Endodermal cell (in vitro differentiated cells): Measurements from ENCODE around the gene PXN. TPM values are rescaled to one million over a fixed set of nuclear protein-coding genes. Genes with fewer than 3 reads are reported as not detected.
A peak's percentile ranks its signal among the peaks of the same experiment; 100 is the strongest.
"Not testable (repeated sequence)": the region's sequence is repeated elsewhere in the genome, so short reads cannot be mapped to it uniquely, and the experiment has no call there.

Experiments used
- DNase-seq: peaks from one replicate; pipeline ENCODE4 v3.0.0-alpha.2; 2017
- H3K27ac ChIP-seq: 2 replicates; pipeline ENCODE4 v1.5.1; 2013; ENCODE audit warnings: mild to moderate bottlenecking, low read depth, low read length, moderate library complexity
- H3K27me3 ChIP-seq: 2 replicates; pipeline ENCODE4 v1.6.1; 2013; ENCODE audit warnings: mild to moderate bottlenecking, low read length, moderate library complexity; ENCODE audit not compliant: insufficient read depth, control insufficient read depth, poor library complexity, severe bottlenecking
- H3K36me3 ChIP-seq: 2 replicates; pipeline ENCODE4 v1.7.0; 2013; ENCODE audit warnings: mild to moderate bottlenecking, low read length, moderate library complexity; ENCODE audit not compliant: control insufficient read depth, insufficient read depth
- H3K4me1 ChIP-seq: one replicate; pipeline ENCODE4 v1.7.0; 2013; ENCODE audit warnings: low read length; ENCODE audit not compliant: control insufficient read depth, insufficient read depth
- H3K4me3 ChIP-seq: 2 replicates; pipeline ENCODE4 v1.5.1; 2013; ENCODE audit warnings: mild to moderate bottlenecking, low read length, moderate library complexity
- H3K9ac ChIP-seq: 2 replicates; pipeline ENCODE4 v1.6.1; 2013; ENCODE audit warnings: mild to moderate bottlenecking, low read length, moderate library complexity; ENCODE audit not compliant: poor library complexity, severe bottlenecking; ENCODE audit errors: extremely low read depth
- H3K9me3 ChIP-seq: 2 replicates; pipeline ENCODE4 v1.6.1; 2013; ENCODE audit warnings: mild to moderate bottlenecking, low read length, moderate library complexity; ENCODE audit not compliant: control insufficient read depth
- H3K27ac Mint-ChIP-seq: 2 replicates; pipeline ENCODE4 v1.8.0; 2020; ENCODE audit warnings: mixed read lengths
- H3K27me3 Mint-ChIP-seq: 2 replicates; pipeline ENCODE4 v1.8.0; 2021; ENCODE audit warnings: mild to moderate bottlenecking, mixed read lengths; ENCODE audit not compliant: insufficient read depth
- H3K36me3 Mint-ChIP-seq: 2 replicates; pipeline ENCODE4 v1.8.0; 2020; ENCODE audit warnings: low read depth, mixed read lengths
- H3K4me1 Mint-ChIP-seq: 2 replicates; pipeline ENCODE4 v1.8.0; 2020; ENCODE audit warnings: mixed read lengths
- H3K4me3 Mint-ChIP-seq: 2 replicates; pipeline ENCODE4 v1.8.0; 2020; ENCODE audit warnings: mild to moderate bottlenecking, moderate library complexity, mixed read lengths
- H3K9me3 Mint-ChIP-seq: 2 replicates; pipeline ENCODE4 v1.8.0; 2020; ENCODE audit warnings: mild to moderate bottlenecking, mixed read lengths
- WGBS, 2 experiments: methylation state at CpG; one replicate each; pipeline versions ENCODE4 v1.1.5 to v1.1.7; 2013; ENCODE audit warnings: missing lambda C conversion rate in 2 of 2, mixed read lengths in 1 of 2; ENCODE audit not compliant: insufficient coverage in 1 of 2, insufficient read length in 1 of 2; 5-methylcytosine and 5-hydroxymethylcytosine counted together
- total RNA-seq, 2 donors: library from RNA; stranded (reverse); fragmentation: NEBNext Ultra II Directional in 1 of 2; extraction: Animal tissue kit (Norgen Biotek cat#: 25700) in 1 of 2; gene quantifications; 2 replicates in 1 of 2; 3 replicates in 1 of 2; pipeline ENCODE4 v1.2.1, GENCODE V29; 2021
- TF ChIP-seq, protein P1 (sequence below): fragments of 200-600 bp; sonication (generic); conservative IDR thresholded peaks from 2 replicates; pipeline ENCODE4 v1.5.0; 2021; ENCODE audit warnings: antibody characterized with exemption, mild to moderate bottlenecking

PXN gene
- total RNA-seq, 2 donors from 2014 or later, result 58.4 to 92.7 TPM

- Mint-ChIP-seq H3K27me3 (no peaks in the 10 kb centered on the region), H3K27ac (no peak overlapping the region), H3K4me1 (no peaks in the 10 kb centered on the region), H3K36me3 (peaks cover 64% of the 10 kb centered on the region), H3K4me3 (no peak overlapping the region), H3K9me3 (no peaks in the 10 kb centered on the region)
- Histone ChIP-seq H3K9ac (no peak overlapping the region), H3K4me3 (no peak overlapping the region), H3K36me3 (peaks cover 55% of the 10 kb centered on the region), H3K27ac (no peak overlapping the region), H3K27me3 (no peaks in the 10 kb centered on the region), H3K9me3 (peaks cover 1% of the 10 kb centered on the region), H3K4me1 (no peaks in the 10 kb centered on the region)
- TF ChIP-seq, protein P1, sequence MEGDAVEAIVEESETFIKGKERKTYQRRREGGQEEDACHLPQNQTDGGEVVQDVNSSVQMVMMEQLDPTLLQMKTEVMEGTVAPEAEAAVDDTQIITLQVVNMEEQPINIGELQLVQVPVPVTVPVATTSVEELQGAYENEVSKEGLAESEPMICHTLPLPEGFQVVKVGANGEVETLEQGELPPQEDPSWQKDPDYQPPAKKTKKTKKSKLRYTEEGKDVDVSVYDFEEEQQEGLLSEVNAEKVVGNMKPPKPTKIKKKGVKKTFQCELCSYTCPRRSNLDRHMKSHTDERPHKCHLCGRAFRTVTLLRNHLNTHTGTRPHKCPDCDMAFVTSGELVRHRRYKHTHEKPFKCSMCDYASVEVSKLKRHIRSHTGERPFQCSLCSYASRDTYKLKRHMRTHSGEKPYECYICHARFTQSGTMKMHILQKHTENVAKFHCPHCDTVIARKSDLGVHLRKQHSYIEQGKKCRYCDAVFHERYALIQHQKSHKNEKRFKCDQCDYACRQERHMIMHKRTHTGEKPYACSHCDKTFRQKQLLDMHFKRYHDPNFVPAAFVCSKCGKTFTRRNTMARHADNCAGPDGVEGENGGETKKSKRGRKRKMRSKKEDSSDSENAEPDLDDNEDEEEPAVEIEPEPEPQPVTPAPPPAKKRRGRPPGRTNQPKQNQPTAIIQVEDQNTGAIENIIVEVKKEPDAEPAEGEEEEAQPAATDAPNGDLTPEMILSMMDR, result no peak
- DNase-seq, result peak; percentile 43
- 90 to 97% methylated on average over 2 to 12 of the region's 12 CpGs for WGBS, 2 experiments
These were observed 54.2 kb downstream of the PXN start for GRCh38 chr12:120211243-120211903.

GRCh38 chr12:120209851-120210250 lies 55.7 kb downstream of the PXN start:
- no peaks in the 10 kb centered on the region for H3K27me3 Mint-ChIP-seq
- no peak overlapping the region for H3K27ac ChIP-seq
- no peak overlapping the region for H3K9ac ChIP-seq
- H3K4me3 Mint-ChIP-seq, result no peak overlapping the region
- peaks cover 60% of the 10 kb centered on the region for H3K36me3 ChIP-seq
- H3K4me1 ChIP-seq, result no peaks in the 10 kb centered on the region
- H3K9me3 Mint-ChIP-seq, result peaks cover 8% of the 10 kb centered on the region
- no peak overlapping the region for H3K27ac Mint-ChIP-seq
- TF ChIP-seq, protein P1, result no peak
- no peaks in the 10 kb centered on the region for H3K27me3 ChIP-seq
- DNase-seq, result peak; percentile 52
- H3K4me3 ChIP-seq, result no peak overlapping the region
- H3K9me3 ChIP-seq, result peaks cover 9% of the 10 kb centered on the region
- H3K36me3 Mint-ChIP-seq, result peaks cover 70% of the 10 kb centered on the region
- H3K4me1 Mint-ChIP-seq, result no peaks in the 10 kb centered on the region
- WGBS, 2 experiments, result 90 to 95% methylated on average over 8 to 13 of the region's 13 CpGs

GRCh38 chr12:120207227-120207626 lies 58.3 kb downstream of the PXN start:
- DNase-seq, result no peak
- WGBS, 2 experiments, result 96 to 97% methylated on average over 9 to 13 of the region's 13 CpGs
- Mint-ChIP-seq H3K4me3 (no peak overlapping the region), H3K9me3 (peaks cover 9% of the 10 kb centered on the region), H3K27ac (no peak overlapping the region), H3K27me3 (no peaks in the 10 kb centered on the region), H3K4me1 (no peaks in the 10 kb centered on the region), H3K36me3 (peaks cover 54% of the 10 kb centered on the region)
- H3K27ac ChIP-seq, result no peak overlapping the region
- peaks cover 42% of the 10 kb centered on the region for H3K36me3 ChIP-seq
- H3K9ac ChIP-seq, result no peak overlapping the region
- H3K9me3 ChIP-seq, result peaks cover 9% of the 10 kb centered on the region
- no peaks in the 10 kb centered on the region for H3K27me3 ChIP-seq
- TF ChIP-seq, protein P1, result no peak
- no peak overlapping the region for H3K4me3 ChIP-seq
- H3K4me1 ChIP-seq, result no peaks in the 10 kb centered on the region

DNA sequence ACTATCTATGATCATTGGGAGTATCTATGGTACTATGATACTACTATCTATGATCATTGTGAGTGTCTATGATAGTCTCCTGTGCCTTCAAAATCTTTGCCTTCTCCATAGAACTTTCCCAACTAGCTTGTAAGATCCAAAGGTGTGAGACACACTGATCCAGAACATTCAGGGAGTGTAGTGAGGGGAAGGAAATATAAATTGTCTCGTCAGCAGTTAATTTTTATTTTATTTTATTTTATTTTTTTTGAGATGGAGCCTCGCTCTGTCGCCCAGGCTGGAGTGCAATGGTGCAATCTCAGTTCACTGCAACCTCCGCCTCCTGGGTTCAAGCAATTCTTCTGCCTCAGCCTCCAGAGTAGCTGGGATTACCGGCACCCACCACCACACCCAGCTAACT lies 58.7 kb downstream of the PXN start:
- H3K9ac ChIP-seq, H3K4me3 ChIP-seq, DNase-seq, H3K4me1 Mint-ChIP-seq, H3K9me3 ChIP-seq, H3K27me3 ChIP-seq, H3K27me3 Mint-ChIP-seq, H3K4me3 Mint-ChIP-seq, H3K9me3 Mint-ChIP-seq, H3K27ac ChIP-seq, H3K4me1 ChIP-seq, H3K27ac Mint-ChIP-seq: not testable (repeated sequence)
- H3K36me3 Mint-ChIP-seq, result peaks cover 50% of the 10 kb centered on the region
- 90 to 100% methylated on average over 1 to 4 of the region's 5 CpGs for WGBS, 2 experiments
- H3K36me3 ChIP-seq, result peaks cover 38% of the 10 kb centered on the region
